HepG2 (cell line): ENCODE measurements around the gene FRMD5. TPM values are rescaled to one million over a fixed set of nuclear protein-coding genes. Genes with fewer than 3 reads are reported as not detected.

Experiments used
- ATAC-seq: fragments of 200-7000 bp; cut with Tn5 transposase; 3 replicates; pipeline ENCODE4 v1.9.1; 2020; ENCODE audit warnings: mild to moderate bottlenecking, moderate library complexity
- BruUV-seq: library from RNA; stranded (reverse); fragments of 400-500 nt; replicated peaks from 2 replicates; lab custom pipeline; 2021; lab: Mats Ljungman, UMichigan
- CTCF ChIA-PET: fragments of 300-600 bp; formaldehyde crosslinking; extraction: SDS; loops from one replicate; lab custom pipeline; 2021; ENCODE audit warnings: low total read pairs, inconsistent platforms, low intra/inter-chr PET ratio; lab: Yijun Ruan, JAX
- POLR2A ChIA-PET: fragments of 350-600 bp; sonication (Branson Sonifier 250); formaldehyde crosslinking; loops from one replicate; lab custom pipeline; 2020; ENCODE audit warnings: antibody characterized with exemption, inconsistent platforms; lab: Yijun Ruan, JAX
- DNase-seq: peaks from one replicate; pipeline ENCODE4 v3.0.0-alpha.2; 2015; ENCODE audit warnings: low spot score
- FAIRE-seq: peaks from 3 replicates; lab custom pipeline; 2011; peaks lifted over from hg19 to GRCh38; lab: Jason Lieb, UNC
- H2AFZ ChIP-seq: one replicate; pipeline ENCODE4 v1.6.1; 2011; ENCODE audit warnings: low read length, inconsistent platforms
- H3K27ac ChIP-seq: fragments of 300-600 bp; 3 replicates; pipeline ENCODE4 v1.8.0; 2011; ENCODE audit warnings: mixed run types, mild to moderate bottlenecking, mixed read lengths, low read length, inconsistent platforms; ENCODE audit not compliant: insufficient read depth; ENCODE audit errors: extremely low read length
- H3K27me3 ChIP-seq, 2 experiments: fragments of 200-600 bp in 1 of 2; 2 replicates in 1 of 2; 3 replicates in 1 of 2; pipeline versions ENCODE4 v1.6.0 to v1.8.0; 2011; ENCODE audit warnings: low read length in 2 of 2, mild to moderate bottlenecking in 2 of 2, moderate library complexity in 2 of 2, inconsistent platforms in 1 of 2; ENCODE audit not compliant: insufficient read depth in 2 of 2, control insufficient read depth in 1 of 2
- H3K36me3 ChIP-seq, 2 experiments: fragments of 200-600 bp in 1 of 2; replicated peaks in 1 of 2; 2 replicates in 1 of 2; 3 replicates in 1 of 2; pipeline versions ENCODE4 v1.5.1 to v1.8.0; 2011; ENCODE audit warnings: low read length in 2 of 2, inconsistent platforms in 1 of 2; ENCODE audit not compliant: insufficient read depth in 2 of 2, control insufficient read depth in 1 of 2
- H3K4me1 ChIP-seq: 2 replicates; pipeline ENCODE4 v1.5.1; 2012; ENCODE audit warnings: low read length, inconsistent platforms; ENCODE audit not compliant: insufficient read depth
- H3K4me2 ChIP-seq: 2 replicates; pipeline ENCODE4 v1.6.0; 2011; ENCODE audit warnings: low read depth, low read length, inconsistent platforms
- H3K4me3 ChIP-seq, 3 experiments: fragments of 200-600 bp in 1 of 3; sonication (generic), shearing (Covaris generic) in 1 of 3; replicated peaks in 1 of 3; 2 replicates each; pipeline ENCODE4 v1.5.1; 2011 to 2016; ENCODE audit warnings: low read length in 3 of 3, inconsistent platforms in 2 of 3, low read depth in 2 of 3, mild to moderate bottlenecking in 2 of 3, control low read depth in 1 of 3, mixed read lengths in 1 of 3; ENCODE audit not compliant: insufficient read depth in 1 of 3
- H3K79me2 ChIP-seq: one replicate; pipeline ENCODE4 v1.6.1; 2011; ENCODE audit warnings: low read length, inconsistent platforms; ENCODE audit not compliant: insufficient read depth
- H3K9ac ChIP-seq: 2 replicates; pipeline ENCODE4 v1.6.0; 2011; ENCODE audit warnings: mild to moderate bottlenecking, low read depth, low read length, inconsistent platforms; ENCODE audit not compliant: insufficient read depth
- H3K9me3 ChIP-seq: 2 replicates; pipeline ENCODE4 v1.5.1; 2012; ENCODE audit warnings: mild to moderate bottlenecking, low read length
- H4K20me1 ChIP-seq: 2 replicates; pipeline ENCODE4 v1.6.0; 2011; ENCODE audit warnings: inconsistent platforms, mild to moderate bottlenecking, low read length, moderate library complexity; ENCODE audit not compliant: insufficient read depth
- CBX2 ChIP-seq, 2 experiments: fragments of 200-600 bp in 1 of 2; sonication (generic); formaldehyde crosslinking in 1 of 2; IDR thresholded peaks; 2 replicates each; pipeline versions ENCODE4 v1.7.0 to v1.8.1; 2018 to 2022; ENCODE audit warnings: low read depth in 2 of 2, low read length in 1 of 2, mild to moderate bottlenecking in 1 of 2, missing genetic modification reagents in 1 of 2
- MATR3 ChIP-seq: sonication (generic); formaldehyde crosslinking; IDR thresholded peaks from 2 replicates; pipeline ENCODE4 v1.4.0; 2020; ENCODE audit warnings: missing genetic modification reagents
- NBN ChIP-seq: fragments of 450-650 bp; conservative IDR thresholded peaks from 2 replicates; pipeline ENCODE4 v1.6.1; 2017
- NR1H2 ChIP-seq: sonication (generic); formaldehyde crosslinking; IDR thresholded peaks from 2 replicates; pipeline ENCODE4 v1.8.1; 2022; ENCODE audit warnings: low read depth, missing genetic modification reagents, borderline replicate concordance
- NR2F1 ChIP-seq, 2 experiments: fragments of 450-650 bp in 1 of 2; formaldehyde crosslinking in 1 of 2; IDR thresholded peaks; 2 replicates each; pipeline versions ENCODE4 v1.5.0 to v1.6.1; 2016 to 2020; ENCODE audit warnings: mild to moderate bottlenecking in 1 of 2, missing compliant biosample characterization in 1 of 2, missing genetic modification reagents in 1 of 2, moderate library complexity in 1 of 2
- NR2F6 ChIP-seq, 2 experiments: IDR thresholded peaks; 2 replicates each; pipeline ENCODE4 v1.6.1; 2016; ENCODE audit warnings: antibody characterized with exemption in 1 of 2, mild to moderate bottlenecking in 1 of 2
- PRDM15 ChIP-seq: sonication (generic); formaldehyde crosslinking; IDR thresholded peaks from 2 replicates; pipeline ENCODE4 v1.4.0; 2020; ENCODE audit warnings: missing genetic modification reagents
- RBM22 ChIP-seq: fragments of 200-400 bp; formaldehyde crosslinking; optimal IDR thresholded peaks from 2 replicates; pipeline ENCODE3; 2017; ENCODE audit warnings: mild to moderate bottlenecking, low read length, moderate library complexity
- SOX5 ChIP-seq: IDR thresholded peaks from 2 replicates; pipeline ENCODE4 v1.6.1; 2016; ENCODE audit warnings: borderline replicate concordance
- TCF7L2 ChIP-seq: IDR thresholded peaks from 2 replicates; pipeline ENCODE4 v1.6.1; 2011; ENCODE audit warnings: mild to moderate bottlenecking, low read depth, low read length, moderate library complexity
- TP53 ChIP-seq: sonication (generic); formaldehyde crosslinking; conservative IDR thresholded peaks from 2 replicates; pipeline ENCODE4 v1.4.0; 2020; ENCODE audit warnings: missing genetic modification reagents
- ZNF18 ChIP-seq: sonication (generic); formaldehyde crosslinking; IDR thresholded peaks from 2 replicates; pipeline ENCODE4 v1.8.0; 2022; ENCODE audit warnings: mild to moderate bottlenecking, missing genetic modification reagents; ENCODE audit not compliant: insufficient replicate concordance
- ZNF207 ChIP-seq: fragments of 450-650 bp; IDR thresholded peaks from 2 replicates; pipeline ENCODE4 v1.6.1; 2016; ENCODE audit warnings: antibody characterized with exemption, borderline replicate concordance
- ZNF30 ChIP-seq: sonication (generic); formaldehyde crosslinking; IDR thresholded peaks from 2 replicates; pipeline ENCODE4 v1.5.0; 2020; ENCODE audit warnings: mild to moderate bottlenecking, missing genetic modification reagents
- ZNF598 ChIP-seq: sonication (generic); formaldehyde crosslinking; IDR thresholded peaks from 2 replicates; pipeline ENCODE4 v1.5.1; 2020; ENCODE audit warnings: mild to moderate bottlenecking, missing genetic modification reagents, borderline replicate concordance
- ZNF75D ChIP-seq: sonication (generic); formaldehyde crosslinking; IDR thresholded peaks from 2 replicates; pipeline ENCODE4 v1.8.1; 2023; ENCODE audit warnings: missing genetic modification reagents, mild to moderate bottlenecking, borderline replicate concordance
- ZNF891 ChIP-seq: sonication (generic); formaldehyde crosslinking; IDR thresholded peaks from 2 replicates; pipeline ENCODE4 v1.5.0; 2020; ENCODE audit warnings: mild to moderate bottlenecking, missing genetic modification reagents
- WGBS: methylation state at CpG from one replicate; pipeline ENCODE4 v1.1.6; 2017; ENCODE audit warnings: low lambda C conversion rate; 5-methylcytosine and 5-hydroxymethylcytosine counted together
- in situ Hi-C: cut with HindIII; loops from 2 replicates; pipeline ENCODE4 v1.10.0; 2017; ENCODE audit warnings: low pct_unique_long_range_greater_than_20kb; ENCODE audit not compliant: extremely low pct_ligation_motif_present
- intact Hi-C: fragments of 100-400 bp; cut with micrococcal nuclease; formaldehyde crosslinking; loops from one replicate; pipeline ENCODE4 v1.10.0; 2022; ENCODE audit not compliant: unreplicated experiment
- polyA plus RNA-seq, 8 experiments: library from polyadenylated mRNA; depleted of rRNA in 3 of 8; stranded (reverse) in 7 of 8; unstranded in 1 of 8; fragments of >200 nt; fragmentation: Illumina TruSeq in 4 of 8; extraction: Trizol in 4 of 8; gene quantifications; 2 replicates each; pipeline versions ENCODE4 v1.2.1 to v1.2.3, GENCODE V29; 2011 to 2016; ENCODE audit warnings: low read depth in 4 of 8, missing spikeins in 1 of 8, mixed read lengths in 1 of 8; ENCODE audit not compliant: insufficient read depth in 1 of 8
- total RNA-seq, 5 experiments: library from RNA; depleted of rRNA; stranded (reverse); fragments of >200 nt; fragmentation: Illumina TruSeq; extraction: Trizol; gene quantifications; 2 replicates each; pipeline ENCODE4 v1.2.3, GENCODE V29; 2016; ENCODE audit warnings: low read depth in 1 of 5

FRMD5 gene
- total and polyA plus RNA-seq, 2 of the 13 experiments (the other 11 are each of a cell fraction or from before 2014, with no cell fraction given) = 0.93 to 1.5 TPM

DNA sequence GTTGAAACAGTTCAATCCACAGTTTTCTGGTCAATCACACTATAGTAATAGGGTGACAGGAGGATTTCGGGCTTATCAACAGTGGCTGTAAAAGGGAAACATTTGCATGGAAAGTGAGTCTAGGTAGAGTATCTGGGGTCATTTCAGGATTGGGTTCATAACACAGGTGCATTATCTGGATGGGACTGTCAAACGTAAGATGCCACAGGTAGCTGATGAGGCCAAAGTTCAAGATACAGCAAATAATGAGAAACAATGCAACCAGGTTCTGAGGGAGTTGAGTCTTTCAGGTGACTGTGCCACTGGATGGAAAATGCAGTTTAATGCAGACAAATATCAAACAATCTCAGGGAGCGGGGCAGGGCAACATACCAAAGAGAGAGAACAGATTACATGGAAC, 306.0 kb downstream of the FRMD5 start (continued):
- no peak for TF ChIP-seq TP53 (CRISPR knock-in tag)
- no peak for TF ChIP-seq ZNF891 (CRISPR knock-in tag)
- TF ChIP-seq NR2F6 (IDR thresholded peaks at IDR 0.05) = no peak
- TF ChIP-seq NR2F6 (CRISPR knock-in tag; IDR thresholded peaks at IDR 0.05) = no peak
- no peak for TF ChIP-seq TCF7L2
- TF ChIP-seq ZNF30 (CRISPR knock-in tag) = no peak
- TF ChIP-seq PRDM15 (CRISPR knock-in tag) = no peak
- no peak for TF ChIP-seq ZNF18 (CRISPR knock-in tag)
- TF ChIP-seq NR2F1 (CRISPR knock-in tag; IDR thresholded peaks at IDR 0.05) = no peak

GRCh38 chr15:43887901-43888300, 307.2 kb downstream of the FRMD5 start:
- ChIA-PET POLR2A (no interaction called here), CTCF (no interaction called here)
- 76% methylated on average over 5 of the region's 5 CpGs for WGBS
- H3K9me3 ChIP-seq = no peaks in the 10 kb centered on the region
- FAIRE-seq (no peak), ATAC-seq (no peak), DNase-seq (no peak)
- H3K4me2 ChIP-seq = no peak overlapping the region
- no peaks in the 10 kb centered on the region for H4K20me1 ChIP-seq
- TF ChIP-seq SOX5 (CRISPR knock-in tag) (no peak), ZNF207 (no peak), MATR3 (no peak), NR1H2 (CRISPR knock-in tag) (no peak), ZNF598 (CRISPR knock-in tag) (no peak), ZNF75D (CRISPR knock-in tag) (no peak), NBN (no peak), CBX2 (IDR thresholded peaks at IDR 0.05; ENCODE audit: low read depth, low read length) (no peak), CBX2 (CRISPR knock-in tag; IDR thresholded peaks at IDR 0.05; ENCODE audit: low read depth) (no peak), RBM22 (no peak)
- H2AFZ ChIP-seq = no peak overlapping the region
- H3K27me3 ChIP-seq = no peaks in the 10 kb centered on the region
- in situ Hi-C loops = loop anchor here (25.0 kb wide), 1 partner anchor 624 kb away; no protein-coding TSS in a partner anchor
- no TSS peak for BruUV-seq
- H3K36me3 ChIP-seq = no peaks in the 10 kb centered on the region
- H3K9ac ChIP-seq = no peak overlapping the region
- no peaks in the 10 kb centered on the region for H3K79me2 ChIP-seq
- peaks cover 11% of the 10 kb centered on the region for H3K4me1 ChIP-seq
- H3K27ac ChIP-seq = no peak overlapping the region
- intact Hi-C loops = no loop called here
- H3K4me3 ChIP-seq = no peak overlapping the region
